GM18502 (cell line): ENCODE measurements around the gene UCP1.
A peak's percentile ranks its signal among the peaks of the same experiment; 100 is the strongest.
"Not testable (repeated sequence)": the region's sequence is repeated elsewhere in the genome, so short reads cannot be mapped to it uniquely, and the experiment has no call there.

ENCODE experiments used
- ATAC-seq: cut with Tn5 transposase; IDR thresholded peaks from one replicate; pipeline ENCODE4 v1.9.1; 2021; ENCODE audit warnings: mild to moderate bottlenecking; ENCODE audit not compliant: unreplicated experiment, poor library complexity

UCP1 gene

DNA sequence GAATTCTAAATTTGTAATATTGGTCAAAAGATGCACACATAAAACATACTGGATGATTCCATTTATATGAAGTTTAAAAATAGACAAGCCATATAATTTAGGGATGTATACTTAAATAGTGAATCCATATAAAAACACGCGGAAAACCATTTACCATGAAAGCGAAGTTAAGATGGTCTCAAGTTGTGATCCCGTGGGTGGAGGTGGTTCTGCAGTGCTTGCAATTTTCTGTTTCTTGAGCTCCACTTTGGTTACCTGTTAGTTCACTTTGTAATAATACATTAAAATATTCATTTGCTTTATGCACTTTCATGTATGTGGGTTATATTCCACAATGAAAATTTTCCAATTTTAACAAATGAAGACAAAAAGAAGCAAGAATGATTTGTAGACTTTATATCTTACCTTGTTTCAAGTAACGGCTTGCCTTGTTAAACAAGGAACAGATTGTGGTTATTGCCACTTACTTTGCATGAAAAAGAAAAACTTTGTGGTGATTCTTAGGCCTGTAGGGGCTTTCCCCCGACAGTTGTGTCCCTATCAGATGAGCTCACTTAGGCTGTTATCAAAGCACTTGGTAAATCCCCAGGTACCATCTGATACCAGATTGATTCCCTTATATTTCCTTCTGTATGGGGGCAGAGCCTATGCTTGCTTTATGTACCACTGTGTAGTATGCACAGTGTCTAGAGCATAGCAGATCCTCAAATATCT is 12.2 kb downstream of the UCP1 start:
- ATAC-seq: peak; percentile 100

DNA sequence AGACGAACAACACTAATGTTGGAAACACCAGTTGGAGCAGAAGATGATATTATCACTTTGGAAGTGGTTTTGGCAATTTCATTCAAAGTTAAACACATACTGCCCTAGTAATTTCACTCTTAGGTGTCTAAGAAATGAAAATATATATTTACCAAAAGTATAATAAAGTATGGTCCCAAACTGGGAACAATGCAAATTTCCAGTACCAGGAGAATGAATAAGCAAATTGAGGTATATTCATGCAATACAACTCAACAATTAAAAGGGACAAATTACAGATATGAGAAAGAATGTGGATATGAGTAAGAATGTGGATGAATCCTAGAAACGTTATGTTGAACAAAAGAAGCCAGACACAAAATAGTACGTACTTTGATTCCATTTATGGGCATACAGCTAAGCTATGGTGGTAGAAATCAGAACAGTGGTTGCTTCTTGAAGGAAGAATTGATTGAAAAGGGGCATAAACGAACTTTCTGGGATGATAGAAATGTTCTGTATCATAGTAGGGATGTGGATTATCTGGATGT is 34.7 kb downstream of the UCP1 start:
- no peak for ATAC-seq

DNA sequence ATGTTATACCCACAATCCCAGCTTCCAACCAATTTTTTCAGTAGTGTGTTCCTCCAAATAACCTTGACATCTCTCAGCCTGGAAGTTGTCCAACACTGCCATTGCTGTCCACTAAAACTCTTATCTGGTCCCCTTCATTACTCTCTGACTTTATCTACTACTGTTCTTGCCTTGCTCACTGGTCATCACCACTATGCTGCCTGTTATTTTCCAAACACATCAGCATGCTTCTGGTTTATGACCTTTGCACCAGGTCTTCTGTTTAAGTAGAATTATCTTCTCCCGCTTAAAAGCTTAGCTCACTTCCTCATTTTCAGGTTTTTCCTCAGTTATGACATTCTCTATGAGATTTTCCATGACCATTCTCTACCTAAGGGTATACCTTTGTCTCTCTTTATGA is 39.3 kb downstream of the UCP1 start:
- ATAC-seq: no peak

DNA sequence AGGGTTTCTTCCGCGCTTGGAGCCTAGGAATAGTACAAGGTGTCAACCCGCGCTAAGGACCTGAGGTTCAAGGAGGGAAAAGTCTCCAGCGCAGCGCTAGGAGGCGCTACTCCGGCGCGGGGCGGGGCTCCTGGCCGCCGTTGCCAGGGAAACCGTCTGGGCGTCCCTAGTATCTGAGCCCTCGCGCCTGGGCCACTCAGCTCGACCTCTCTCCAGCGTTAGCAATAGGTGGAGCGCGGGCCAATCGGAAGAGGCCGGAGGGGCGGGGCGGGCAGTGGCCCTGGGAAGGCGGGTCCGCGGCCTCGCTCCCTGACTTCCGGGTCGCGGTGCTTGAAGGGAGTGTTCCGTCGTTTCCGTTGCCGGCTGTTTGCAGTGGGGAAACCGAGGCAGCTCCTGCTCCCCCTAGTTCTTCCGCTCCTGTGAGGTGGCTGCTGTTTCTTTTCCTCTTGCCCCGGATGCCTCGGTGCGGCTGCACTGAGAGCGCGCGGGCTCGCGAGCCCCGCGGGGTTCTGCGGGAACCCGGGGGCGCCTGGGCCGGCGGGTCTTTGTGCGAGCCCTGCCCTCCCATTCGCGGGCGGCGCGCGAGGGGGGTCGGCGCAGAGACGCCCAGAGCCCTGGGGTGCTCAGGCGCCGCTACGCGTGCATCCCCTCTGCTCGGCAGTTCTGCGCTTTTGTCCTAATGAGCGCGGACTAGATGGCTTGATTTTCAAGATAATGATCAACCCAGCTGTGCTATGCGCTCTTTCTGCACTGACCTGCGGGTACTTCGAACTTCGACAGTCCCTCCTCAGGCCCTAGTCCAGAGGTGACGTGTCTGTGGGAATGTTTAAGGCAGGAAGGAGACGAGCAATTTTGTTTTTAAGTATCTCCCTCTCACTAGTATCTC is 44.7 kb downstream of the UCP1 start, which contains the start of gene ELMOD2:
ELMOD2 (plus strand) TSS at position 312 of the 886 bp plus-strand sequence. CDS start 1,261 bp downstream, outside the sequence.
- ATAC-seq: peak; percentile 100

DNA sequence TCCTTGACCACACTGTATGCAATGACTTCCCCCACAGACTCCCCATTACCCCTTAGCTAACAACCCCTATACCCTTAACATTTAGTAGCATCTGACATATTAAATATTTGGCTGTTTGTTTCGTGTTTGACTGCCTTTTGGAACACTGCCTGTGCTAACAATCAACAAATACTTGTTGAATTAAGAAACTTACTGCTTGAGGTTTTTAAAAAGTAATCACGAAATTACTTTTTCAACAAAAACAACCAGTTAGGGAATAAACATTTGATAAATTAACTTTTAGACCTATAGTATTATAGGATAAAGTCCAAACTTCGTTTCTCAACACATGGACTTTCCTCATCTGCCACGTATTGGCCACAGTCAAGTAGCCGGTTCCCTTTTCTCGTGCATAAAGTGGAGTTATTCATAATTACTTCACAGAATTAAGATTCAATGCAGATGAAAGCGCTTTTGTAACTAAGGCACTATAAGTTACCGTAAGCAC is 45.3 kb downstream of the UCP1 start:
- ATAC-seq: peak; percentile 12

DNA sequence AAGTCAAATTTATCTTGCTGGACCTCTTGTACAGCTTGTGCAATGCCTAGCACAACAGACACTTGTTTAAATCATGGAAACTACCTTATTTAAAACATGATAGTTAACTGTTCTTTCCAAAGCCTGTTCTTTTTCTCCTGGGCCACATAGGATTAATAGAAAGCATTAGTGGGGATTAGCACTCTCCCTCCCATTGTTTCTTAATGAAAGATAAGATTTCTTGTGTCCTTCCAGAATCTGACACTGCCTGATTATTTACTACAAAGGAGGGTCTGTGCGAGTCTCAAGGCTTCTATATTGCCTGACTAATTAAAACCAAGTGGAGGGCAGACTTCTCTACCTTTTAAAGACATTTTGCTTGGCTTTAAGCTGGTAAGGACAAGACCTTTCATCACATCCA is 53.3 kb downstream of the UCP1 start:
- ATAC-seq: no peak

DNA sequence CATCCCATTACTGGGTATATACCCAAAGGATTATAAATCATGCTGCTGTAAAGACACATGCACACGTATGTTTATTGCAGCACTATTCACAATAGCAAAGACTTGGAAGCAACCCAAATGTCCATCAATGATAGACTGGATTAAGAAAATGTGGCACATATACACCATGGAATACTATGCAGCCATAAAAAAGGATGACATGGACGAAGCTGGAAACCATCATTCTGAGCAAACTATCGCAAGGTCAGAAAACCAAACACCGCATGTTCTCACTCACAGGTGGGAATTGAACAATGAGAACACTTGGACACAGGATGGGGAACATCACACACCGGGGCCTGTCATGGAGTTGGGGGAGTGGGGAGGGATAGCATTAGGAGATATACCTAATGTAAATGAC is 55.0 kb downstream of the UCP1 start:
- ATAC-seq: not testable (repeated sequence)
